A673 (cell line): ENCODE results near the gene SIK3. TPM values are rescaled to one million over a fixed set of nuclear protein-coding genes. Genes with fewer than 3 reads are reported as not detected.

Source experiments
- BruUV-seq: library from RNA; stranded (reverse); fragments of 400-500 nt; replicated peaks from 2 replicates; lab custom pipeline; 2021; lab: Mats Ljungman, UMichigan
- CTCF ChIA-PET: fragments of 300-600 bp; sonication (Branson Sonifier 250); formaldehyde crosslinking; loops from one replicate; lab custom pipeline; 2022; ENCODE audit warnings: antibody characterized with exemption; lab: Charles Lee
- POLR2A ChIA-PET: fragments of 300-600 bp; sonication (Branson Sonifier 250); formaldehyde crosslinking; loops from one replicate; lab custom pipeline; 2022; ENCODE audit warnings: antibody characterized with exemption; ENCODE audit not compliant: low non-redundant PET; lab: Charles Lee
- DNase-seq: peaks from one replicate; pipeline ENCODE4 v3.0.0-alpha.2; 2015; ENCODE audit warnings: low spot score
- H3K27ac ChIP-seq: fragments of 200-600 bp; sonication (generic); 2 replicates; pipeline ENCODE4 v1.5.1; 2016; ENCODE audit warnings: mixed run types, low read depth, mild to moderate bottlenecking, mixed read lengths, antibody characterized with exemption, low read length; ENCODE audit not compliant: poor library complexity, severe bottlenecking
- H3K27me3 ChIP-seq: fragments of 200-600 bp; sonication (generic); replicated peaks from 2 replicates; pipeline ENCODE4 v1.6.1; 2017; ENCODE audit warnings: mixed run types, low read depth, mild to moderate bottlenecking, mixed read lengths, antibody characterized with exemption, low read length; ENCODE audit not compliant: insufficient read depth, poor library complexity
- H3K36me3 ChIP-seq: fragments of 200-600 bp; sonication (generic); 2 replicates; pipeline ENCODE4 v1.6.1; 2016; ENCODE audit warnings: mixed run types, mild to moderate bottlenecking, mixed read lengths, antibody characterized with exemption, low read length; ENCODE audit not compliant: insufficient read depth, poor library complexity, severe bottlenecking
- H3K4me1 ChIP-seq: fragments of 200-600 bp; sonication (generic); 2 replicates; pipeline ENCODE4 v1.6.1; 2017; ENCODE audit warnings: mixed run types, mild to moderate bottlenecking, mixed read lengths, antibody characterized with exemption, low read length; ENCODE audit not compliant: insufficient read depth, poor library complexity, severe bottlenecking
- H3K4me3 ChIP-seq: fragments of 200-600 bp; sonication (generic); 2 replicates; pipeline ENCODE4 v1.5.1; 2016; ENCODE audit warnings: low read depth, mixed run types, mild to moderate bottlenecking, mixed read lengths, low read length; ENCODE audit not compliant: poor library complexity, severe bottlenecking
- H3K9me3 ChIP-seq: fragments of 200-600 bp; sonication (generic); 2 replicates; pipeline ENCODE4 v1.6.1; 2016; ENCODE audit warnings: mixed run types, low read depth, mild to moderate bottlenecking, mixed read lengths, antibody characterized with exemption, low read length; ENCODE audit not compliant: poor library complexity, severe bottlenecking
- CTCF ChIP-seq: fragments of 300-800, 200-600 bp; sonication (generic); conservative IDR thresholded peaks from 2 replicates; pipeline ENCODE4 v1.5.1; 2017; ENCODE audit warnings: low read depth, mild to moderate bottlenecking, antibody characterized with exemption, low read length, moderate library complexity, mixed read lengths
- EZH2 ChIP-seq: fragments of 200-600 bp; sonication (generic); IDR thresholded peaks from 2 replicates; pipeline ENCODE4 v1.6.1; 2017; ENCODE audit warnings: borderline replicate concordance, low read depth, mild to moderate bottlenecking, mixed read lengths, antibody characterized with exemption, low read length; ENCODE audit not compliant: poor library complexity, severe bottlenecking
- intact Hi-C: fragments of 100-400 bp; cut with micrococcal nuclease; formaldehyde crosslinking; loops from one replicate; pipeline ENCODE4 v1.10.0; 2022; ENCODE audit not compliant: unreplicated experiment
- total RNA-seq: library from RNA; stranded (reverse); gene quantifications from 2 replicates; pipeline ENCODE4 v1.2.3, GENCODE V29; 2021

The SIK3 gene
- total RNA-seq, 1 experiment from 2014 or later: 81.7 TPM

GRCh38 chr11:117089685-117090084 is 8.5 kb downstream of the SIK3 start:
- H3K4me1 ChIP-seq: peaks cover 20% of the 10 kb centered on the region
- TF ChIP-seq EZH2: no peak
- TF ChIP-seq CTCF: no peak
- CTCF ChIA-PET: no interaction called here
- H3K9me3 ChIP-seq: no peaks in the 10 kb centered on the region
- intact Hi-C loops: no loop called here
- no peak for DNase-seq
- no peak overlapping the region for H3K27ac ChIP-seq
- POLR2A ChIA-PET: no interaction called here
- no peak overlapping the region for H3K4me3 ChIP-seq
- no peaks in the 10 kb centered on the region for H3K27me3 ChIP-seq
- no TSS peak for BruUV-seq
- no peaks in the 10 kb centered on the region for H3K36me3 ChIP-seq

GRCh38 chr11:117087446-117087845 is 10.8 kb downstream of the SIK3 start:
- intact Hi-C loops: no loop called here
- H3K4me1 ChIP-seq: peaks cover 24% of the 10 kb centered on the region
- ChIA-PET CTCF (no interaction called here), POLR2A (no interaction called here)
- H3K27me3 ChIP-seq: no peaks in the 10 kb centered on the region
- DNase-seq: no peak
- no peak overlapping the region for H3K27ac ChIP-seq
- no TSS peak for BruUV-seq
- H3K4me3 ChIP-seq: no peak overlapping the region
- no peaks in the 10 kb centered on the region for H3K9me3 ChIP-seq
- no peaks in the 10 kb centered on the region for H3K36me3 ChIP-seq
- TF ChIP-seq EZH2 (no peak), CTCF (no peak)

GRCh38 chr11:117084992-117085391 is 13.2 kb downstream of the SIK3 start:
- TF ChIP-seq EZH2: no peak
- TF ChIP-seq CTCF: no peak
- H3K9me3 ChIP-seq: no peaks in the 10 kb centered on the region
- ChIA-PET POLR2A (no interaction called here), CTCF (no interaction called here)
- H3K36me3 ChIP-seq: no peaks in the 10 kb centered on the region
- intact Hi-C loops: no loop called here
- BruUV-seq: no TSS peak
- no peak overlapping the region for H3K4me3 ChIP-seq
- no peaks in the 10 kb centered on the region for H3K27me3 ChIP-seq
- peaks cover 20% of the 10 kb centered on the region for H3K4me1 ChIP-seq
- no peak overlapping the region for H3K27ac ChIP-seq
- DNase-seq: no peak
